22Rv1 (cell line): ENCODE data around the gene NHLH2.

Experiments
- H3K27ac ChIP-seq: fragments of 450-650 bp; 2 replicates; pipeline ENCODE4 v1.5.1; 2017
- CTCF ChIP-seq: fragments of 450-650 bp; IDR thresholded peaks from 2 replicates; pipeline ENCODE4 v1.5.1; 2017; ENCODE audit warnings: mild to moderate bottlenecking
- ZFX ChIP-seq: fragments of 450-650 bp; IDR thresholded peaks from 2 replicates; pipeline ENCODE4 v1.6.1; 2017; ENCODE audit warnings: antibody characterized with exemption, borderline replicate concordance

Gene NHLH2

GRCh38 chr1:115790846-115791245 lies 50.1 kb downstream of the NHLH2 start:
- TF ChIP-seq ZFX (no peak), CTCF (no peak)
- no peak overlapping the region for H3K27ac ChIP-seq

- TF ChIP-seq ZFX (no peak), CTCF (no peak)
- no peak overlapping the region for H3K27ac ChIP-seq
Measured at GRCh38 chr1:115790356-115790755, 50.6 kb downstream of the NHLH2 start.
